ENCODE results near the gene TWNK. TPM values are rescaled to one million over a fixed set of nuclear protein-coding genes. Genes with fewer than 3 reads are reported as not detected.

TWNK gene
- total RNA-seq, 1 donor: 3.3 TPM

DNA sequence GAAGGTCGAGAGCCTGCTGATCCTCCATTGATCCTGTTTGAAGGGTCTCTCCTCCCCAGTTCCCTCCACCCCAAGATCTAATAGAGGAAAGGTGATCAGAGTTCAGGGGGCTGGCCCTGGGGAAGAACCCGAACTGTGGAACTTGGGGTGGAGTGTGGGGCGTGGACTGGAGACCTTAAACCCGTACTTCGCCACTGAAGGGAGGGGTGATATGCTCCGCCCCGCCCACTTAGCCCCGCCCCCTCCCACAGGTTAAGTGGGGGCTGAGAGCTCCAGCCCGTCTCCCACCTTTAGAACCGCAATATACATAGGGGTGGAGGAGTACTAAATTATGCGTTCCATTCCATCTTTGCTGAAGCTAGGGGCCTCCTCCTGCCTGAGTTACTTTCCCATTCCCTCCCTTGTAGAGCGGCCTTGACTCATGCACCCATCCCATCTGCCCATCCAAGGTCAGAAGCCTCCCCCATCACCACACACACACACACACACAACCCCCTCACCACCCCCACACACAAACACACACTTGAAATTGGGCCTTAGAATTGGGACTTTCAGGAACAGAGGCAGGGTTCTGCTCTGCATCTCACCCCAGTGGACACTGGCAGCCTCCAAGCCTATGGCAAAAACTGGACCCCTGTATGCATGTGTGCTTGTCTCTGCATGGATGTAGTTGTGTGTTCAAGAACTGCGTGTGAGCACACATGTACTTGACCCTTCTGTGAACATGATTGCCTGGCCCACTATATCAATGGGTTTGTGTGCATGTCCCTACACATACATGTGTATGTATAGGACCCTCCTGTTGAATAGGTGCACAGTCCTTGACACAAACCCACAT, 17.0 kb upstream of the TWNK start:
- H3K9me3 ChIP-seq (ENCODE audit: low read depth, low read length): no peaks in the 10 kb centered on the region
- H3K79me2 ChIP-seq (ENCODE audit: insufficient read depth, low read length): no peaks in the 10 kb centered on the region
- no peak overlapping the region for H3K27ac ChIP-seq (ENCODE audit: low read depth, low read length)
- H3K4me1 ChIP-seq (ENCODE audit: insufficient read depth, low read length): peaks cover 6% of the 10 kb centered on the region
- peaks cover 14% of the 10 kb centered on the region for H3K36me3 ChIP-seq (ENCODE audit: insufficient read depth, low read length)
- H2AFZ ChIP-seq (ENCODE audit: low read length): no peak overlapping the region
- peak overlapping the region; percentile 69 for H3K4me3 ChIP-seq (ENCODE audit: insufficient read depth, low read length)
- peaks cover 3% of the 10 kb centered on the region for H3K27me3 ChIP-seq (ENCODE audit: insufficient read depth, low read length)
- H3K4me2 ChIP-seq (ENCODE audit: insufficient read depth, low read length): peak overlapping the region; percentile 93
- no peaks in the 10 kb centered on the region for H4K20me1 ChIP-seq (ENCODE audit: insufficient read depth, low read length)
- DNase-seq (ENCODE audit: insufficient read length, low spot score, missing footprints): no peak
- TF ChIP-seq, protein P1, sequence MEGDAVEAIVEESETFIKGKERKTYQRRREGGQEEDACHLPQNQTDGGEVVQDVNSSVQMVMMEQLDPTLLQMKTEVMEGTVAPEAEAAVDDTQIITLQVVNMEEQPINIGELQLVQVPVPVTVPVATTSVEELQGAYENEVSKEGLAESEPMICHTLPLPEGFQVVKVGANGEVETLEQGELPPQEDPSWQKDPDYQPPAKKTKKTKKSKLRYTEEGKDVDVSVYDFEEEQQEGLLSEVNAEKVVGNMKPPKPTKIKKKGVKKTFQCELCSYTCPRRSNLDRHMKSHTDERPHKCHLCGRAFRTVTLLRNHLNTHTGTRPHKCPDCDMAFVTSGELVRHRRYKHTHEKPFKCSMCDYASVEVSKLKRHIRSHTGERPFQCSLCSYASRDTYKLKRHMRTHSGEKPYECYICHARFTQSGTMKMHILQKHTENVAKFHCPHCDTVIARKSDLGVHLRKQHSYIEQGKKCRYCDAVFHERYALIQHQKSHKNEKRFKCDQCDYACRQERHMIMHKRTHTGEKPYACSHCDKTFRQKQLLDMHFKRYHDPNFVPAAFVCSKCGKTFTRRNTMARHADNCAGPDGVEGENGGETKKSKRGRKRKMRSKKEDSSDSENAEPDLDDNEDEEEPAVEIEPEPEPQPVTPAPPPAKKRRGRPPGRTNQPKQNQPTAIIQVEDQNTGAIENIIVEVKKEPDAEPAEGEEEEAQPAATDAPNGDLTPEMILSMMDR (IDR thresholded peaks at IDR 0.05; ENCODE audit: extremely low read depth, low read depth, low read length): no peak

DNA sequence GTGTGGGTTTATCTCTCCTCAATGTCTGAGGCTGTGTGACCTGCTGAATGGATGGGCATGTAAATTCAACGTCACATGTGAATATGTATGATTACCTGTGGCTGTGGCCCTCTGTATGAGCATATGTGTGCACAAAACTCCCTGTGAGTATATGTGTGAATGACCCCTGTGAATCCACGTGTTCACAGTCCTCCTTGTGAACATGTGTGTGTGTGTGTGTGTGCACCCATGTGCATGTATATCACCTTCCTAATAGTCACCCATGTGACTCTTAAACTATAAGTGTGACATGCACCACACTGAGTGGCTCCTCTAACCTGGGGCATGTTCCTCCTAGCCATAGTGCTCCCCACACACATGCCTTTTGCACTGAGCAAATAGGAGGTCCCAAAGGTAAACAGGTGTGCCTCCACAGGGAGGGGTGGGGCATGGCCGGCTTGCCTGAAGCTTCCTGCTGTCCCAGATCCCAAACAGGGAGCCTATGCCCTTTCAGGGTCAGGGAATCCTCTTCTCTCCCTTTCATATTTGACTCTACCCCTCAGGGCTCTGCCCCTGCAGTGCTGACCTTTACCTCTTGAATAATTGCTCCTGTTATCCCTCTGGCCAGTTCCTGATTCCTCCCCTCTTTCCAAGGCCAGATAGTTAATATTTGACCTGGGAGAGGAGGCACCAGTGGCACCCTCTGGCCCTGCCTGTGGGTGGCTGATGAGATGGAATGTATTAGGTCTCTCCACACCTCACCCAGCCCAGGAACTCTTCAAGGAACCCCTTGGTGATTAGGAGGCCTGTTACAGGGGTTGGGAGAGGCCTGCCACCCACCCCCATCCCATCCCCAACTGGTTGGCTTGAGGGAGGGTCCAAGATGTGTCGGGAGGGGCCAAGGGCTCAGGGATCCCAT, 16.2 kb upstream of the TWNK start:
- Histone ChIP-seq H3K4me1 (ENCODE audit: insufficient read depth, low read length) (peaks cover 6% of the 10 kb centered on the region), H4K20me1 (ENCODE audit: insufficient read depth, low read length) (no peaks in the 10 kb centered on the region), H3K27me3 (ENCODE audit: insufficient read depth, low read length) (peaks cover 3% of the 10 kb centered on the region), H3K4me3 (ENCODE audit: insufficient read depth, low read length) (no peak overlapping the region), H3K4me2 (ENCODE audit: insufficient read depth, low read length) (no peak overlapping the region), H3K36me3 (ENCODE audit: insufficient read depth, low read length) (peaks cover 6% of the 10 kb centered on the region), H2AFZ (ENCODE audit: low read length) (no peak overlapping the region), H3K79me2 (ENCODE audit: insufficient read depth, low read length) (no peaks in the 10 kb centered on the region), H3K9me3 (ENCODE audit: low read depth, low read length) (no peaks in the 10 kb centered on the region), H3K27ac (ENCODE audit: low read depth, low read length) (no peak overlapping the region)
- TF ChIP-seq, protein P1 (IDR thresholded peaks at IDR 0.05; ENCODE audit: extremely low read depth, low read depth, low read length): no peak
- no peak for DNase-seq (ENCODE audit: insufficient read length, low spot score, missing footprints)

DNA sequence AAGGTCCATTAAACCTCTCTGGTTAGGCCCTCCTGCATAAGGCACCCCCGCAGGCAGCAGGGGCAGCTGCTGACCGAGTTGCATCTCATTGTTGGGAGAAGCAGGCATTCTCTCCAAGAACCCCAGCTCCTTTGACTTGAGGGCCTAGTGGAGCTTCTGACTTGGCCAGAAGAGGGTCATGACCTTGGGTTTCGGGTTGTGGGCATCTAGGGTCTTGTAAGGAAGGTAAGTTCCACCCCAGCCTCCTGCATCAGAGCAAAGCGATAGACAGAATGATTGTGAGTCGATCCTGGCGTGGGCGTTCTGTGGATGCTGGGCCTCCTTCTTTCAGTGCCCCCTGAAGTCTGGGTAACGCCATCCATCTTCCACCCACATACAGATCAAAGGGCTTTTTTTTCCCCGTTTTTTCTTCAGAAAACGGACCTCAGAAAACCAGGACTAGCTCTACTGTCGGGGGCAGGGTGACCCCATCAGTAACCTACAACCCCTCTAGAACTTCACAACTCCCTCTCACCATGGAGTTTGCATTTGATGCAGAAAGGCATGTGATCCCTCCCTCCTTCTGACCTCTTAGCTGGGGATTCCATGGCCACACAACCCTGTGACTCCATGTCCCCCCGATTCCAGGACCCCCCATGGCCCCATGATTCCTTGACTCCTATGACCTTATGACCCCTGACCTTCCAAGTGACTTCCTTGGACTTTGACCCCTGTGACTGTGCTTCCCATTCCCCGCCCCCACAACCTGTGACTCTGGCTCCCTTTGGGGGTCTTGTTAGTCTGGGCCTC, 15.0 kb upstream of the TWNK start:
- no peak overlapping the region for H3K27ac ChIP-seq (ENCODE audit: low read depth, low read length)
- H2AFZ ChIP-seq (ENCODE audit: low read length): no peak overlapping the region
- peaks cover 6% of the 10 kb centered on the region for H3K4me1 ChIP-seq (ENCODE audit: insufficient read depth, low read length)
- no peaks in the 10 kb centered on the region for H3K9me3 ChIP-seq (ENCODE audit: low read depth, low read length)
- H3K4me3 ChIP-seq (ENCODE audit: insufficient read depth, low read length): no peak overlapping the region
- peaks cover 3% of the 10 kb centered on the region for H3K27me3 ChIP-seq (ENCODE audit: insufficient read depth, low read length)
- no peaks in the 10 kb centered on the region for H3K79me2 ChIP-seq (ENCODE audit: insufficient read depth, low read length)
- H3K4me2 ChIP-seq (ENCODE audit: insufficient read depth, low read length): no peak overlapping the region
- DNase-seq (ENCODE audit: insufficient read length, low spot score, missing footprints): no peak
- no peaks in the 10 kb centered on the region for H3K36me3 ChIP-seq (ENCODE audit: insufficient read depth, low read length)
- H4K20me1 ChIP-seq (ENCODE audit: insufficient read depth, low read length): no peaks in the 10 kb centered on the region
- TF ChIP-seq, protein P1 (IDR thresholded peaks at IDR 0.05; ENCODE audit: extremely low read depth, low read depth, low read length): no peak

Data from osteoblast (primary cell).